H1 (cell line): Measurements from ENCODE around the gene IGSF23. TPM values are rescaled to one million over a fixed set of nuclear protein-coding genes. Genes with fewer than 3 reads are reported as not detected.

Experiments
- ASH2L ChIP-seq: fragments of 200-600, 300-600 bp; sonication (generic); IDR thresholded peaks from one replicate; pipeline ENCODE4 v1.7.1; 2017; ENCODE audit warnings: low read length
- CBX5 ChIP-seq: fragments of 300-800, 300-1000 bp; sonication (generic); IDR thresholded peaks from 2 replicates; pipeline ENCODE4 v1.7.1; 2016; ENCODE audit warnings: antibody characterized with exemption, low read length, low read depth
- CEBPB ChIP-seq: IDR thresholded peaks from 2 replicates; pipeline ENCODE4 v1.6.1; 2012; ENCODE audit warnings: low read depth, low read length
- CHD7 ChIP-seq: fragments of 300-600 bp; sonication (generic); IDR thresholded peaks from 2 replicates; pipeline ENCODE4 v1.7.1; 2012; ENCODE audit warnings: low read length, moderate library complexity, mild to moderate bottlenecking, inconsistent platforms; ENCODE audit not compliant: insufficient replicate concordance
- CTBP2 ChIP-seq: IDR thresholded peaks from 2 replicates; pipeline ENCODE4 v1.7.0; 2011; ENCODE audit warnings: borderline replicate concordance, mild to moderate bottlenecking, moderate library complexity, mixed read lengths, low read length; ENCODE audit not compliant: insufficient read depth, insufficient read length
- GABPA ChIP-seq: IDR thresholded peaks from 2 replicates; pipeline ENCODE4 v1.6.1; 2011; ENCODE audit warnings: mild to moderate bottlenecking, low read length, moderate library complexity, borderline replicate concordance; ENCODE audit not compliant: insufficient read depth
- JUN ChIP-seq: IDR thresholded peaks from 2 replicates; pipeline ENCODE4 v1.6.1; 2011; ENCODE audit warnings: low read depth, mild to moderate bottlenecking, improper control_type of control experiment, low read length
- RFX5 ChIP-seq: IDR thresholded peaks from 2 replicates; pipeline ENCODE4 v1.6.1; 2011; ENCODE audit warnings: low read depth, low read length, improper control_type of control experiment, borderline replicate concordance
- RNF2 ChIP-seq: fragments of 200-900, 300-1000 bp; sonication (generic); IDR thresholded peaks from 2 replicates; pipeline ENCODE4 v1.7.1; 2016; ENCODE audit warnings: borderline replicate concordance, low read depth, mild to moderate bottlenecking, antibody characterized with exemption, low read length; ENCODE audit not compliant: poor library complexity, severe bottlenecking; ENCODE audit errors: missing control alignments
- polyA plus RNA-seq, 7 experiments: library from polyadenylated mRNA; depleted of rRNA in 3 of 7; stranded (reverse) in 5 of 7; unstranded in 2 of 7; fragments of >200 nt in 5 of 7; fragments of 200-250 nt in 2 of 7; gene quantifications; 1 replicate in 5 of 7; 2 replicates in 1 of 7; 4 replicates in 1 of 7; pipeline versions ENCODE4 v1.2.1 to v1.2.3, GENCODE V29; 2011 to 2013; ENCODE audit warnings: missing spikeins in 2 of 7, mixed read lengths in 2 of 7
- total RNA-seq: library from RNA; stranded (reverse); fragmentation: NEBNext Ultra II Directional; extraction: Animal tissue kit (Norgen Biotek cat#: 25700); gene quantifications from 2 replicates; pipeline ENCODE4 v1.2.1, GENCODE V29; 2021

Gene IGSF23
- total and polyA plus RNA-seq, 2 of the 8 experiments (the other 6 are each of a cell fraction or from before 2014, with no cell fraction given): not detected

- TF ChIP-seq CHD7 (no peak), JUN (no peak), CBX5 (no peak), GABPA (no peak), CEBPB (no peak), ASH2L (no peak), CTBP2 (no peak), RNF2 (no peak), RFX5 (no peak)
Measured at GRCh38 chr19:44636439-44637389, 23.4 kb downstream of the IGSF23 start (continued).
